ENCODE measurements around the gene KTN1. TPM values are rescaled to one million over a fixed set of nuclear protein-coding genes. Genes with fewer than 3 reads are reported as not detected.

The KTN1 gene
- total and polyA plus RNA-seq, 8 donors = 29.0 to 98.1 (median 71.3) TPM

- WGBS, 2 donors = 85 to 89% methylated on average over 7 of the region's 7 CpGs
- DNase-seq (no peak), FAIRE-seq (no peak), ATAC-seq (no peak)
- Histone ChIP-seq H3K36me3 (no peaks in the 10 kb centered on the region), H3K27ac (no peak overlapping the region), H3K4me1 (no peaks in the 10 kb centered on the region), H3K4me3 (no peak overlapping the region), H3K27me3 (no peaks in the 10 kb centered on the region), H3K9me3 (no peaks in the 10 kb centered on the region)
- TF ChIP-seq, protein P1, sequence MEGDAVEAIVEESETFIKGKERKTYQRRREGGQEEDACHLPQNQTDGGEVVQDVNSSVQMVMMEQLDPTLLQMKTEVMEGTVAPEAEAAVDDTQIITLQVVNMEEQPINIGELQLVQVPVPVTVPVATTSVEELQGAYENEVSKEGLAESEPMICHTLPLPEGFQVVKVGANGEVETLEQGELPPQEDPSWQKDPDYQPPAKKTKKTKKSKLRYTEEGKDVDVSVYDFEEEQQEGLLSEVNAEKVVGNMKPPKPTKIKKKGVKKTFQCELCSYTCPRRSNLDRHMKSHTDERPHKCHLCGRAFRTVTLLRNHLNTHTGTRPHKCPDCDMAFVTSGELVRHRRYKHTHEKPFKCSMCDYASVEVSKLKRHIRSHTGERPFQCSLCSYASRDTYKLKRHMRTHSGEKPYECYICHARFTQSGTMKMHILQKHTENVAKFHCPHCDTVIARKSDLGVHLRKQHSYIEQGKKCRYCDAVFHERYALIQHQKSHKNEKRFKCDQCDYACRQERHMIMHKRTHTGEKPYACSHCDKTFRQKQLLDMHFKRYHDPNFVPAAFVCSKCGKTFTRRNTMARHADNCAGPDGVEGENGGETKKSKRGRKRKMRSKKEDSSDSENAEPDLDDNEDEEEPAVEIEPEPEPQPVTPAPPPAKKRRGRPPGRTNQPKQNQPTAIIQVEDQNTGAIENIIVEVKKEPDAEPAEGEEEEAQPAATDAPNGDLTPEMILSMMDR (IDR thresholded peaks at IDR 0.05) = no peak
- intact Hi-C loops (cut with DNase I) = no loop called here
These were observed 8.7 kb upstream of the KTN1 start for GRCh38 chr14:55571125-55571889.

DNA sequence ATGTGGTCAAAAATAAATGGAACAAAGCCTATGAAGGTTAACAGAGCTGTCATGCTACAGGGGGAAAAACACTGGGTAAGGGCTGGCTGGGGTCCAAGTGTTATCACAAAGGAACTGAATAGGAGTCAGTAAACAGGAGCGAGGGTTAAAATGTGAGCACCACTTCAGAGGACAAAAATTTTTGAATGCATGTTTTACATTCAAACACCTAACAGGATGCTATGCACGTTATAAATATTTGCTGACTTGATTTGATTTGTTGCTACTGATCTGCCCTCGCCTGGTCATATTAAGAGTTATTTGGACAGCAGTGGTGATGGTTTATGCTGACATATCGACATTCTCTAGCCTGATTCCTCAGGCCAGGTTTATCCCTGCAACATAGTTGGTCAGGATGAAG lies 7.4 kb upstream of the KTN1 start:
- no peaks in the 10 kb centered on the region for H3K9me3 ChIP-seq
- FAIRE-seq (no peak), DNase-seq (peak in 2 of 6 donors; percentile 17 to 22), ATAC-seq (no peak)
- H3K4me3 ChIP-seq = no peak overlapping the region
- intact Hi-C loops (cut with DNase I) = no loop called here
- no peaks in the 10 kb centered on the region for H3K36me3 ChIP-seq
- H3K4me1 ChIP-seq = no peaks in the 10 kb centered on the region
- H3K27ac ChIP-seq = no peak overlapping the region
- no peaks in the 10 kb centered on the region for H3K27me3 ChIP-seq
- TF ChIP-seq, protein P1 (IDR thresholded peaks at IDR 0.05) = no peak
- WGBS, 2 donors = 42 to 43% methylated on average over 4 of the region's 4 CpGs

DNA sequence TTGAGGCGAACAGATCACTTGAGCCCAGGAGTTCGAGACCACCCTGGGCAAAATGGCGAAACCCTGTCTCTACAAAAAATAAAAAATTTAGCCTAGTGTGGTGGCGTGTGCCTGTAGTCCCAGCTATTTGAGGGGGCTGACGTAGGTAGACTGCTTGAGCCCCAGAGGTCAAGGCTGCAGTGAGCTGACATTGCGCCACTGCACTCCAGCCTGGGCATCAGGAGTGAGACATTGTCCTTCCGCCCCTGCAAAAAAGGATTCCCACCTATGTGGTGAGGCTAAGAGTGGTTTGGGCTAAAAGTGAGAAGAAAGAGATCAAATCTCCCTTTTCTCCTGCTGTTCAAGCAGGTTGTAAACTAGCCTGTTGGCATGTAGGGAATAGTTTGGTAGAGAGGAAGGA lies 5.0 kb upstream of the KTN1 start:
- ATAC-seq (no peak), FAIRE-seq (no peak), DNase-seq (no peak)
- intact Hi-C loops (cut with DNase I) = no loop called here
- Histone ChIP-seq H3K4me1 (no peaks in the 10 kb centered on the region), H3K27me3 (no peaks in the 10 kb centered on the region), H3K27ac (no peak overlapping the region), H3K4me3 (no peak overlapping the region), H3K9me3 (no peaks in the 10 kb centered on the region), H3K36me3 (no peaks in the 10 kb centered on the region)
- WGBS, 2 donors = 84 to 95% methylated on average over 7 of the region's 7 CpGs
- TF ChIP-seq, protein P1 (IDR thresholded peaks at IDR 0.05) = no peak

GRCh38 chr14:55577229-55577628 lies 2.8 kb upstream of the KTN1 start:
- FAIRE-seq = no peak
- no peak overlapping the region for H3K4me3 ChIP-seq
- intact Hi-C loops (cut with DNase I) = no loop called here
- no peaks in the 10 kb centered on the region for H3K27me3 ChIP-seq
- WGBS, 2 donors = 89 to 95% methylated on average over 4 of the region's 4 CpGs
- H3K36me3 ChIP-seq = no peaks in the 10 kb centered on the region
- DNase-seq = no peak
- no peak overlapping the region for H3K27ac ChIP-seq
- no peaks in the 10 kb centered on the region for H3K9me3 ChIP-seq
- H3K4me1 ChIP-seq = peaks cover 0 to 8% (median 0%) of the 10 kb centered on the region in 3 donors
- no peak for ATAC-seq
- TF ChIP-seq, protein P1 (IDR thresholded peaks at IDR 0.05) = no peak

- no peaks in the 10 kb centered on the region for H3K36me3 ChIP-seq
- no peaks in the 10 kb centered on the region for H3K27me3 ChIP-seq
- intact Hi-C loops (cut with DNase I) = no loop called here
- FAIRE-seq (no peak), ATAC-seq (no peak), DNase-seq (no peak)
- no peaks in the 10 kb centered on the region for H3K9me3 ChIP-seq
- peaks cover 0 to 19% (median 9%) of the 10 kb centered on the region in 3 donors for H3K4me1 ChIP-seq
- peak overlapping the region in 2 of 4 donors; percentile 92 to 97 for H3K4me3 ChIP-seq
- WGBS, 2 donors = 86 to 87% methylated on average over 8 of the region's 8 CpGs
- H3K27ac ChIP-seq = no peak overlapping the region
- TF ChIP-seq, protein P1 (IDR thresholded peaks at IDR 0.05) = no peak
These were observed 1.5 kb upstream of the KTN1 start for GRCh38 chr14:55578511-55578910.
